ENCODE data around the gene OR10AD1. TPM values are rescaled to one million over a fixed set of nuclear protein-coding genes. Genes with fewer than 3 reads are reported as not detected.
"Not testable (repeated sequence)": the region's sequence is repeated elsewhere in the genome, so short reads cannot be mapped to it uniquely, and the experiment has no call there.

The OR10AD1 gene
- total RNA-seq, 1 donor from 2014 or later: not detected

GRCh38 chr12:48169011-48169410 lies 34.1 kb downstream of the OR10AD1 start:
- intact Hi-C loops (cut with DNase I): no loop called here
- DNase-seq (ENCODE audit: low spot score): no peak
- no peak for ATAC-seq

- intact Hi-C loops (cut with DNase I): no loop called here
- ATAC-seq (peak; percentile 70), DNase-seq (ENCODE audit: low spot score) (no peak)
Observed at GRCh38 chr12:48165089-48165981, 37.8 kb downstream of the OR10AD1 start.

GRCh38 chr12:48164451-48164850 lies 38.6 kb downstream of the OR10AD1 start:
- DNase-seq (ENCODE audit: low spot score) (no peak), ATAC-seq (peak; percentile 79)
- intact Hi-C loops (cut with DNase I): no loop called here

GRCh38 chr12:48163150-48163747 lies 39.8 kb downstream of the OR10AD1 start:
- ATAC-seq (no peak), DNase-seq (ENCODE audit: low spot score) (no peak)
- intact Hi-C loops (cut with DNase I): no loop called here

DNA sequence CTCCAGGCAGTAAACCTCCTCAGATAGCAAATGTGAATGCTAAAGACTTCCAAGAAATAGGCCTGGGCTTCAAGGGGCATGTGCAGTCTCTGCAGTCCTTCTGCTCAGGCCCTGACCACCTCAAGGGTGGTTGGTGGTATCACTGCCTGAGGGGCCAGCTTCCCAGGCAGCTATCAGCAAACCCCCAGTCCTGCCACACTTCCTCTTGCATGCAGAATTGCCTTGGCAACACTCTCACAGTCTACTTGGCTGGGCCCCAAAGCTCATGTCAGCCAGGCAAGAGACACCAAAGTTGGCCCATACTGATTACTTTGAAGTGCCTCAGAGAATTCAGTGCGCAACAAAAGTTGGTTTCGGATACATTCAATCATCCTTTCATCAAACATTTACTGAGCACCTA lies 42.3 kb downstream of the OR10AD1 start:
- DNase-seq (ENCODE audit: low spot score) (no peak), ATAC-seq (no peak)
- intact Hi-C loops (cut with DNase I): no loop called here

- ATAC-seq (no peak), DNase-seq (ENCODE audit: low spot score) (no peak)
- intact Hi-C loops (cut with DNase I): no loop called here
Observed at GRCh38 chr12:48160046-48160445, 43.0 kb downstream of the OR10AD1 start.

- ATAC-seq (no peak), DNase-seq (ENCODE audit: low spot score) (no peak)
- intact Hi-C loops (cut with DNase I): no loop called here
Observed at GRCh38 chr12:48157889-48158370, 45.2 kb downstream of the OR10AD1 start.

DNA sequence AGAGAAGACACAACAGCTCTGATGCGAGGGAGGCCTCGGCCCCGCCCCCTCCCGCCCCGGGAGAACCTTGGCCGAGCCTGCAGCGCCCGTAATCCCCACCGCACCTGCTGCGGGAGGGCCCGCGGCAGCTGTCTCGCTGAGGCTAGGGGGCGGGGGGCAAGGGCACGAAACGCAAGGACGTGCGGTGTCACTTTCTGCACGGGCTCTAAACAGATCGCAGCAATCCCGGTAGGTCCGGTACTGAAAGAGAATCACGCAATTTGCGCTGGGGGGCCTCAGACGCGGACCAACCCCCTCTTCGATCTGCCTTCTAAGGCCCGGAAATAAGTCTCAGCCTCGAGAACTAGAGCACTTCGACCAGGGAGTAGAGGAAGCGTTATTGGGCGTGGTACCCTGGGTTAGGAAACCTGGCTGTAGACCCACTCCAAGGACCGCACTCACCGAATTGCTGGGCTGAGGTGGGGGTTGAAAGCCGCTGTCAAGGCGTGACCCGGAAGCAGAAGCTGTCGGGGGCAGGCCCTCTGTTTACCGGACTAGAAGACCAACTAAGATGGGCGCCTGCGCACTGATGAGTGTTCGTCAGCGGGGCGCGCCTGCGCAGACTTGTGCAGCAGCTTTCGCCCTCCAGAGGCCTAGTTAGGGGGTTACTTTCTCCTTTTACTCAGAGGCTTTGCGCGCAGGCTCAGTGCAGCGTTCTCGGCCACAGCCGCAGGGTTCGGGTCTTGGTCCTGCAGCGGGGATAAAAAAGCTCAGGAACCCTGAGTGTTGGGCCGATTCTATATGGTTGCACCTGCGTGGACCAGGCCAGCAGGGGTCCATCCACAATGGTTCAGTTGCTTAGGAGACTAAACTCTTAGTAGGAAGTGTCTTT lies 45.8 kb downstream of the OR10AD1 start, which contains the start of gene ASB8:
Gene ASB8 (minus strand): TSS at position 498 of the 871 bp plus-strand sequence. CDS start 4,019 bp downstream, outside the sequence.
- DNase-seq (ENCODE audit: low spot score): peak; percentile 99
- ATAC-seq: peak; percentile 100
- intact Hi-C loops (cut with DNase I): no loop called here

DNA sequence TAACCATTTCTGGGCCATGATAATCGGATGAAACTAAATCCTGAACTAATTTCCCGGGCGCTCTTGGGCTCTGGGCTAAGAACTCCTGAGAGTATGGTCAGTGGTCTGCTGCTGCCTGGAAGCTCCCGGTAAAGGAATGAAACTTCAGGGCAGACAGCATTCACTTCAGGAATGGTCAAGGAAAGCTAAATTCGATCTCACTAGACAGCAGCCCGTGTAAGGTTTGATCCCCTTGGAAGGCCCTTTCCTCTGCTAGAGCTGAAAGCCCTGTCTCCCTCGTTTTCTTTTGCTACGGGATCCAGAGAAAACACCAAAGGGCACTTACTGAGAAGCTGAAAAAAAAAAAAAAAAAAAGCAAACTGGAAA lies 46.5 kb downstream of the OR10AD1 start:
- no peak for ATAC-seq
- DNase-seq (ENCODE audit: low spot score): no peak
- intact Hi-C loops (cut with DNase I): no loop called here

DNA sequence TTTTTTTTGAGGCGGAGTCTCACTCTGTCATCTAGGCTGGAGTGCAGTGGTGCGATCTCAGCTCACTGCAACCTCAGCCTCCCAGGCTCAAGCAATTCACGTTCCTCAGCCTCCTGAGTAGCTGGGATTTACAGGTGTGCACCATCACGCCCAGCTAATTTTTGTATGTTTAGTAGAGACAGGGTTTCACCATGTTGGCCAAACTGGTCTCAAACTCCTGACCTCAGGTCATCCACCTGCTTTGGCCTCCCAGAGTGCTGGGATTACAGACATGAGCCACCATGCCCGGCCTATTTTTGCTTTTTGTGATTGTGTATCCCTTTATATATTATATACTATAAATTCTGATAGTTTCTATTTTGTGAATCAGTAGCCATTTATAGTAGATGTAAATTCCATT lies 47.3 kb downstream of the OR10AD1 start:
- ATAC-seq; DNase-seq (ENCODE audit: low spot score); intact Hi-C loops (cut with DNase I): not testable (repeated sequence)

Other genes with a start within 250 kb of the OR10AD1 start
- 47.9 TPM for gene TMEM106C, start 239.7 kb downstream of the OR10AD1 start, total RNA-seq
- not detected for gene COL2A1, start 198.8 kb downstream of the OR10AD1 start, total RNA-seq
- gene SENP1, start 97.2 kb downstream of the OR10AD1 start, total RNA-seq: 23.8 TPM
- gene PFKM, start 83.9 kb downstream of the OR10AD1 start, total RNA-seq: 66.0 TPM
- 36.0 TPM for gene ASB8, start 45.8 kb downstream of the OR10AD1 start, total RNA-seq
- gene CCDC184, start 19.6 kb downstream of the OR10AD1 start, total RNA-seq: 6.1 TPM
- 24.8 TPM for gene ZNF641, start 147.6 kb upstream of the OR10AD1 start, total RNA-seq